OCI-LY3 (cell line): ENCODE data around the gene FAM89B.

Source experiments
- H2AFZ ChIP-seq: fragments of 200-600, 300-600 bp; shearing (Covaris generic); 2 replicates; pipeline ENCODE4 v1.6.0; 2014; ENCODE audit warnings: antibody characterized with exemption, low read depth, low read length
- H3K27ac ChIP-seq: fragments of 200-600, 300-600 bp; sonication (generic); 2 replicates; pipeline ENCODE4 v1.5.1; 2014; ENCODE audit warnings: mild to moderate bottlenecking, low read length, moderate library complexity, mixed read lengths
- H3K27me3 ChIP-seq: fragments of 200-600, 300-600 bp; sonication (generic); 2 replicates; pipeline ENCODE4 v1.6.1; 2014; ENCODE audit warnings: low read depth, low read length, mixed read lengths
- H3K36me3 ChIP-seq: fragments of 200-600, 300-600 bp; sonication (generic); replicated peaks from 2 replicates; pipeline ENCODE3; 2014; ENCODE audit warnings: low read depth, low read length, mixed read lengths
- H3K4me1 ChIP-seq: fragments of 300-600, 200-600 bp; sonication (generic); 2 replicates; pipeline ENCODE4 v1.6.1; 2014; ENCODE audit warnings: low read length, mixed read lengths
- H3K4me2 ChIP-seq: fragments of 200-600, 300-600 bp; sonication (generic); 2 replicates; pipeline ENCODE4 v1.6.1; 2014; ENCODE audit warnings: low read length, mixed read lengths
- H3K4me3 ChIP-seq: fragments of 300-600, 200-600 bp; sonication (generic); 2 replicates; pipeline ENCODE4 v1.5.1; 2014; ENCODE audit warnings: antibody characterized with exemption, mild to moderate bottlenecking, low read length, moderate library complexity
- H3K79me2 ChIP-seq: fragments of 300-600, 200-600 bp; shearing (Covaris generic); 2 replicates; pipeline ENCODE4 v1.6.1; 2014; ENCODE audit warnings: mild to moderate bottlenecking, low read length, mixed read lengths
- H3K9ac ChIP-seq: fragments of 300-600, 200-600 bp; shearing (Covaris generic); 2 replicates; pipeline ENCODE4 v1.6.0; 2014; ENCODE audit warnings: mild to moderate bottlenecking, low read length, moderate library complexity
- H3K9me3 ChIP-seq: fragments of 200-600, 300-600 bp; shearing (Covaris generic); 2 replicates; pipeline ENCODE4 v1.6.1; 2014; ENCODE audit warnings: low read length, mixed read lengths; ENCODE audit not compliant: insufficient read depth
- H4K20me1 ChIP-seq: fragments of 200-600, 300-600 bp; sonication (generic); 2 replicates; pipeline ENCODE4 v1.6.1; 2016; ENCODE audit warnings: low read length, mixed read lengths; ENCODE audit not compliant: insufficient read depth
- CTCF ChIP-seq: fragments of 200-600, 300-600 bp; sonication (generic); IDR thresholded peaks from 2 replicates; pipeline ENCODE4 v1.5.1; 2014; ENCODE audit warnings: antibody characterized with exemption, low read length, low read depth
- EZH2phosphoT487 ChIP-seq: fragments of 200-600 bp; shearing (Covaris generic); IDR thresholded peaks from 2 replicates; pipeline ENCODE4 v1.6.1; 2018; ENCODE audit warnings: antibody characterized with exemption, mixed run types, low read depth

Gene FAM89B

GRCh38 chr11:65586247-65586630, 13.9 kb downstream of the FAM89B start:
- no peaks in the 10 kb centered on the region for H3K9me3 ChIP-seq
- no peak overlapping the region for H3K9ac ChIP-seq
- TF ChIP-seq EZH2phosphoT487 (no peak), CTCF (no peak)
- H3K4me2 ChIP-seq = peak overlapping the region; percentile 84; the same call in 1 of the 2 replicates
- peak overlapping the region; percentile 93 for H3K27ac ChIP-seq
- H2AFZ ChIP-seq = no peak overlapping the region
- H4K20me1 ChIP-seq = no peaks in the 10 kb centered on the region
- H3K4me3 ChIP-seq = no peak overlapping the region
- H3K27me3 ChIP-seq = no peaks in the 10 kb centered on the region
- H3K79me2 ChIP-seq = no peaks in the 10 kb centered on the region
- peaks cover 48% of the 10 kb centered on the region for H3K4me1 ChIP-seq
- H3K36me3 ChIP-seq = peaks cover 18% of the 10 kb centered on the region

GRCh38 chr11:65586676-65587075, 14.3 kb downstream of the FAM89B start:
- H3K4me3 ChIP-seq = no peak overlapping the region
- H3K4me1 ChIP-seq = peaks cover 48% of the 10 kb centered on the region
- H3K4me2 ChIP-seq = peak overlapping the region; percentile 84
- H3K27ac ChIP-seq = peak overlapping the region; percentile 93
- no peaks in the 10 kb centered on the region for H3K79me2 ChIP-seq
- TF ChIP-seq CTCF (no peak), EZH2phosphoT487 (no peak)
- peak overlapping the region; percentile 6; the same call in 1 of the 2 replicates for H3K9ac ChIP-seq
- peaks cover 15% of the 10 kb centered on the region for H3K36me3 ChIP-seq
- no peaks in the 10 kb centered on the region for H3K27me3 ChIP-seq
- H2AFZ ChIP-seq = no peak overlapping the region
- H4K20me1 ChIP-seq = no peaks in the 10 kb centered on the region
- no peaks in the 10 kb centered on the region for H3K9me3 ChIP-seq

DNA sequence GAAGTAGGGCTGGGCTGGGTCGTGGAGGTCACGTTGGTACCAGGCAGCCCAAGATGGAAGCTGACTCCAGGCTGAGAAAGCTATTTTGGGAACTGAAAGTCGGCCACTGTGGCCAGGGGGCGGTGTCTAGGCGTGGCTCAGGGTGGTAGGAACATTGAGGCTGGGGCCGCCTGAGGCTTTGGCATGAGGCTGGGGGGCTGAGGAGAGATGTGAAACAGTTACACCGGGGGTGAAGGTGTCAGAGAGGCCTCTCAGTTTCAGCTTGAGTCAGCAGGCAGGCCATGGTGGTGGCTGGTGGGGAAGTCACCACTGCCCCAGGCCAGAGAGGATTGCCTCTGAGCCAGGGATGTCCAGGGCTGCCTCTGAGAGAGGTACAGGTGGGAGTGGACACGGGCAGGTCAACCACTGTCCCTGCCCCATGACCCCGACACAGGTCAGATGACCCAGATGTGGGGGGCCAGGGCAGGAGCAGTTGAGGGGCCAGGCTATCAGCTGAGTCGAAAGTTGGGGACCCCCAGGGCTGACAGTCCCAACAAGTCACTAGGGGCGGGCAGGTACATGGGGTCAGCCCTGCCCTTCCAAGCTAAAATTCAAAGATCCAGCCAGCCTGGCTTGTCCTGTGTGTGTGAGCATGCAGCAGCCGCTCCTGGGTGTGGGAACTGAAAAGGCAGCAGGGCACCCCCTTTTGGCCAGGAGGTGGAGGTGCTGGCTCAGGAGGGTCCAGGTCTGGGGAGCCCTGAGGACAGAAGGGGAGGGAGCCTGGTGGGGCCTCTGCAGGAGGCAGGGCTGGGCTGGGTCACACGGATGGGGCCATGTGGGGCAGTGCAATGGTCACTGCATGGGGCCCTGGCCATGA, 16.1 kb downstream of the FAM89B start:
- Histone ChIP-seq H3K79me2 (no peaks in the 10 kb centered on the region), H3K9me3 (no peaks in the 10 kb centered on the region), H3K27me3 (no peaks in the 10 kb centered on the region), H4K20me1 (no peaks in the 10 kb centered on the region), H3K27ac (peak overlapping the region; percentile 93), H3K4me1 (peaks cover 48% of the 10 kb centered on the region), H3K4me2 (peak overlapping the region; percentile 84), H2AFZ (no peak overlapping the region), H3K9ac (peak overlapping the region; percentile 71), H3K4me3 (peak overlapping the region; percentile 65), H3K36me3 (peaks cover 15% of the 10 kb centered on the region)
- TF ChIP-seq EZH2phosphoT487 (no peak), CTCF (peak; percentile 93)

DNA sequence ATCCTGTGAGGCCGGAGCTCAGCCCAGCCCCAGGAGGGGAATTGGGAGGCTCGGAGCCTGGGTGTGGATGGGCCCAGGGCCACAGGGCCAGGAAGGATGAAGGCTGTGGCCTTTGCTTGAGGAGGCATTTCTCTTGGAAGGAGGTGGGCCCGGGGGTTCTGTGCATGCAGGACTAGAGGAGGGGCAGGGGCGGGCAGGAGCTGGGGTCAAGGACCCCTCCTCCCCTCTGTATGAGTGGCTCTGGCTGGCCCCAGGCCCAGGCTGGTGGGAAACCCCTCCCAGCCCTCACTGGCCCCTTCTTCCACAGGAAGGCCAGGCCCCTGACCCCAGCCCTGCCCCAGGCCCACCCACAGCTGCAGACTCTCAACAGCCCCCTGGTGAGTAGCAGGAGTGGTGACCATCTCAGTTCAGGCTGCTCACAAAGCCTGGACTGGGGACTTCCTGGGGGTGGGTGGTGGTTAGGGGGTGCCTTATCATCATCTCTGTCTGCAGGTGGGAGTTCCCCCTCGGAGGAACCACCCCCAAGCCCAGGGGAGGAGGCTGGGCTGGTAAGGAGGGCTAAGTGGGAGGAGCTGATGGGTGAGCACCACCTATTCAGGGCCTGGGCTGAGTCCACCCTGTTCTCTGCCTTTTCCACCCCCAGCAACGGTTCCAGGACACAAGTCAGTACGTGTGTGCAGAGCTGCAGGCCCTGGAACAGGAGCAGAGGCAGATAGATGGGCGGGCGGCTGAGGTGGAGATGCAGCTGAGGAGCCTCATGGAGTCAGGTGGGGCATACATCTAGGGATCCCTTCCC, 17.3 kb downstream of the FAM89B start:
- peak overlapping the region; percentile 28; the same call in 1 of the 2 replicates for H3K9ac ChIP-seq

More for the DNA sequence above, 17.3 kb downstream of the FAM89B start:
- TF ChIP-seq CTCF (no peak), EZH2phosphoT487 (no peak)
- Histone ChIP-seq H3K4me2 (peak overlapping the region; percentile 50), H3K36me3 (peaks cover 9% of the 10 kb centered on the region), H2AFZ (no peak overlapping the region), H3K9me3 (no peaks in the 10 kb centered on the region), H3K4me3 (peak overlapping the region; percentile 14; the same call in 1 of the 2 replicates), H4K20me1 (no peaks in the 10 kb centered on the region), H3K4me1 (peaks cover 48% of the 10 kb centered on the region), H3K27ac (peak overlapping the region; percentile 93), H3K79me2 (no peaks in the 10 kb centered on the region), H3K27me3 (no peaks in the 10 kb centered on the region)
